ENCODE data around the gene SESN3.
A peak's percentile ranks its signal among the peaks of the same experiment; 100 is the strongest.
"Not testable (repeated sequence)": the region's sequence is repeated elsewhere in the genome, so short reads cannot be mapped to it uniquely, and the experiment has no call there.

The SESN3 gene

GRCh38 chr11:95219599-95219998 lies 11.4 kb downstream of the SESN3 start:
- no peak for DNase-seq (ENCODE audit: low spot score)

GRCh38 chr11:95218149-95218548 lies 12.9 kb downstream of the SESN3 start:
- no peak for DNase-seq (ENCODE audit: low spot score)

- no peak for DNase-seq (ENCODE audit: low spot score)
Observed at GRCh38 chr11:95212609-95213008, 18.4 kb downstream of the SESN3 start.

- not testable (repeated sequence) for DNase-seq (ENCODE audit: low spot score)
Observed at GRCh38 chr11:95209535-95209934, 21.5 kb downstream of the SESN3 start.

GRCh38 chr11:95200781-95201457 lies 30.1 kb downstream of the SESN3 start:
- DNase-seq (ENCODE audit: low spot score) = no peak

- DNase-seq (ENCODE audit: low spot score) = no peak
Observed at GRCh38 chr11:95195831-95196230, 35.2 kb downstream of the SESN3 start.

GRCh38 chr11:95193541-95193940 lies 37.5 kb downstream of the SESN3 start:
- DNase-seq (ENCODE audit: low spot score) = no peak

- no peak for DNase-seq (ENCODE audit: low spot score)
Observed at GRCh38 chr11:95192717-95193116, 38.3 kb downstream of the SESN3 start.

GRCh38 chr11:95187723-95188122 lies 43.3 kb downstream of the SESN3 start:
- DNase-seq (ENCODE audit: low spot score) = no peak

GRCh38 chr11:95182397-95182796 lies 48.6 kb downstream of the SESN3 start:
- DNase-seq (ENCODE audit: low spot score) = no peak

GRCh38 chr11:95175818-95176380 lies 55.1 kb downstream of the SESN3 start:
- DNase-seq (ENCODE audit: low spot score) = no peak

- no peak for DNase-seq (ENCODE audit: low spot score)
Observed at GRCh38 chr11:95170294-95170693, 60.7 kb downstream of the SESN3 start.

GRCh38 chr11:95166781-95167180 lies 64.2 kb downstream of the SESN3 start:
- no peak for DNase-seq (ENCODE audit: low spot score)

GRCh38 chr11:95165638-95166037 lies 65.4 kb downstream of the SESN3 start:
- DNase-seq (ENCODE audit: low spot score) = no peak

- no peak for DNase-seq (ENCODE audit: low spot score)
Observed at GRCh38 chr11:95163106-95163505, 67.9 kb downstream of the SESN3 start.

GRCh38 chr11:95161248-95161647 lies 69.8 kb downstream of the SESN3 start:
- DNase-seq (ENCODE audit: low spot score) = no peak

- DNase-seq (ENCODE audit: low spot score) = no peak
Observed at GRCh38 chr11:95157824-95158223, 73.2 kb downstream of the SESN3 start.

- no peak for DNase-seq (ENCODE audit: low spot score)
Observed at GRCh38 chr11:95156916-95157541, 74.0 kb downstream of the SESN3 start.

- no peak for DNase-seq (ENCODE audit: low spot score)
Observed at GRCh38 chr11:95156133-95156721, 74.8 kb downstream of the SESN3 start.

- no peak for DNase-seq (ENCODE audit: low spot score)
Observed at GRCh38 chr11:95155385-95155784, 75.6 kb downstream of the SESN3 start.

GRCh38 chr11:95154514-95154913 lies 76.5 kb downstream of the SESN3 start:
- peak; percentile 56 for DNase-seq (ENCODE audit: low spot score)

- no peak for DNase-seq (ENCODE audit: low spot score)
Observed at GRCh38 chr11:95153857-95154246, 77.2 kb downstream of the SESN3 start.
